Rectal smooth muscle tissue (tissue), 1 donor: Measurements from ENCODE around the gene MYRF.

Source experiments
- H3K27ac ChIP-seq: one replicate; pipeline ENCODE4 v1.7.0; 2013; ENCODE audit warnings: low read depth, low read length, inconsistent platforms
- H3K27me3 ChIP-seq: one replicate; pipeline ENCODE4 v1.7.0; 2013; ENCODE audit warnings: low read length; ENCODE audit not compliant: control insufficient read depth, insufficient read depth
- H3K36me3 ChIP-seq: one replicate; pipeline ENCODE4 v1.7.0; 2013; ENCODE audit warnings: low read length; ENCODE audit not compliant: control insufficient read depth, insufficient read depth
- H3K4me1 ChIP-seq: one replicate; pipeline ENCODE4 v1.7.0; 2013; ENCODE audit warnings: low read length; ENCODE audit not compliant: control insufficient read depth, insufficient read depth
- H3K4me3 ChIP-seq: one replicate; pipeline ENCODE4 v1.7.0; 2013; ENCODE audit warnings: low read length
- H3K9ac ChIP-seq: one replicate; pipeline ENCODE4 v1.7.0; 2013; ENCODE audit warnings: low read length

The MYRF gene

GRCh38 chr11:61757213-61757862 lies 4.9 kb downstream of the MYRF start:
- Histone ChIP-seq H3K27me3 (peaks cover 9% of the 10 kb centered on the region), H3K4me3 (no peak overlapping the region), H3K4me1 (no peaks in the 10 kb centered on the region), H3K36me3 (no peaks in the 10 kb centered on the region), H3K9ac (no peak overlapping the region), H3K27ac (no peak overlapping the region)

- H3K27me3 ChIP-seq, result peaks cover 3% of the 10 kb centered on the region
- H3K4me1 ChIP-seq, result no peaks in the 10 kb centered on the region
- H3K9ac ChIP-seq, result no peak overlapping the region
- H3K36me3 ChIP-seq, result no peaks in the 10 kb centered on the region
- no peak overlapping the region for H3K27ac ChIP-seq
- H3K4me3 ChIP-seq, result no peak overlapping the region
Measured at GRCh38 chr11:61760946-61761345, 8.5 kb downstream of the MYRF start.

- Histone ChIP-seq H3K27ac (no peak overlapping the region), H3K9ac (no peak overlapping the region), H3K36me3 (no peaks in the 10 kb centered on the region), H3K27me3 (peaks cover 3% of the 10 kb centered on the region), H3K4me3 (no peak overlapping the region), H3K4me1 (no peaks in the 10 kb centered on the region)
Measured at GRCh38 chr11:61761440-61762222, 9.2 kb downstream of the MYRF start.

GRCh38 chr11:61762223-61762615 lies 9.8 kb downstream of the MYRF start:
- H3K27me3 ChIP-seq, result peaks cover 3% of the 10 kb centered on the region
- no peaks in the 10 kb centered on the region for H3K4me1 ChIP-seq
- no peak overlapping the region for H3K27ac ChIP-seq
- H3K9ac ChIP-seq, result no peak overlapping the region
- no peak overlapping the region for H3K4me3 ChIP-seq
- no peaks in the 10 kb centered on the region for H3K36me3 ChIP-seq

GRCh38 chr11:61762798-61763197 lies 10.4 kb downstream of the MYRF start:
- Histone ChIP-seq H3K36me3 (no peaks in the 10 kb centered on the region), H3K4me3 (no peak overlapping the region), H3K27ac (no peak overlapping the region), H3K27me3 (peaks cover 3% of the 10 kb centered on the region), H3K9ac (no peak overlapping the region), H3K4me1 (no peaks in the 10 kb centered on the region)

- Histone ChIP-seq H3K27ac (no peak overlapping the region), H3K4me3 (no peak overlapping the region), H3K4me1 (no peaks in the 10 kb centered on the region), H3K27me3 (no peaks in the 10 kb centered on the region), H3K9ac (no peak overlapping the region), H3K36me3 (no peaks in the 10 kb centered on the region)
Measured at GRCh38 chr11:61763930-61764605, 11.6 kb downstream of the MYRF start.

- Histone ChIP-seq H3K9ac (no peak overlapping the region), H3K4me3 (no peak overlapping the region), H3K4me1 (no peaks in the 10 kb centered on the region), H3K27ac (no peak overlapping the region), H3K36me3 (no peaks in the 10 kb centered on the region), H3K27me3 (no peaks in the 10 kb centered on the region)
Measured at GRCh38 chr11:61764606-61765260, 12.3 kb downstream of the MYRF start.

GRCh38 chr11:61765550-61766253 lies 13.3 kb downstream of the MYRF start:
- Histone ChIP-seq H3K27me3 (no peaks in the 10 kb centered on the region), H3K36me3 (no peaks in the 10 kb centered on the region), H3K27ac (no peak overlapping the region), H3K4me1 (no peaks in the 10 kb centered on the region), H3K9ac (no peak overlapping the region), H3K4me3 (no peak overlapping the region)

GRCh38 chr11:61766353-61766841 lies 14.0 kb downstream of the MYRF start:
- H3K4me1 ChIP-seq, result no peaks in the 10 kb centered on the region
- H3K9ac ChIP-seq, result no peak overlapping the region
- H3K4me3 ChIP-seq, result no peak overlapping the region
- H3K36me3 ChIP-seq, result no peaks in the 10 kb centered on the region
- H3K27me3 ChIP-seq, result no peaks in the 10 kb centered on the region
- H3K27ac ChIP-seq, result no peak overlapping the region

GRCh38 chr11:61768376-61769076 lies 16.1 kb downstream of the MYRF start:
- Histone ChIP-seq H3K4me1 (no peaks in the 10 kb centered on the region), H3K9ac (no peak overlapping the region), H3K27ac (no peak overlapping the region)

GRCh38 chr11:61769169-61769920 lies 16.9 kb downstream of the MYRF start:
- H3K4me3 ChIP-seq, result no peak overlapping the region
- H3K36me3 ChIP-seq, result no peaks in the 10 kb centered on the region
- H3K4me1 ChIP-seq, result no peaks in the 10 kb centered on the region
- H3K9ac ChIP-seq, result no peak overlapping the region
- no peak overlapping the region for H3K27ac ChIP-seq
- H3K27me3 ChIP-seq, result no peaks in the 10 kb centered on the region

More at GRCh38 chr11:61768376-61769076, 16.1 kb downstream of the MYRF start:
- Histone ChIP-seq H3K4me3 (no peak overlapping the region), H3K27me3 (no peaks in the 10 kb centered on the region), H3K36me3 (no peaks in the 10 kb centered on the region)
